IMR-90 (cell line): Measurements from ENCODE around the gene IFI27L1.

ENCODE experiments used
- CTCF ChIP-seq: conservative IDR thresholded peaks from 2 replicates; pipeline ENCODE4 v1.5.1; 2012; ENCODE audit warnings: mild to moderate bottlenecking, low read depth, low read length, improper control_type of control experiment
- SMC3 ChIP-seq: fragments of 150-350 bp; IDR thresholded peaks from 2 replicates; pipeline ENCODE4 v1.6.1; 2016; ENCODE audit warnings: low read depth, mild to moderate bottlenecking, antibody characterized with exemption, low read length, moderate library complexity

- no peak for TF ChIP-seq CTCF
- no peak for TF ChIP-seq SMC3
Measured at GRCh38 chr14:94037954-94038353, 43.2 kb upstream of the IFI27L1 start.
